Stimulated activated CD8-positive, alpha-beta memory T cell treated with anti-CD3 and anti-CD28 coated beads, Interleukin-7, amount 100 ng/mL, for 48 hours (primary cell): ENCODE results near the gene CYP11A1.
A peak's percentile ranks its signal among the peaks of the same experiment; 100 is the strongest.
"Not testable (repeated sequence)": the region's sequence is repeated elsewhere in the genome, so short reads cannot be mapped to it uniquely, and the experiment has no call there.

ENCODE experiments used
- DNase-seq, 2 donors: peaks; one replicate each; pipeline ENCODE4 v3.0.0-alpha.2; 2020; ENCODE audit warnings: low read depth in 1 of 2; ENCODE audit errors: extremely low read depth in 1 of 2

The CYP11A1 gene

DNA sequence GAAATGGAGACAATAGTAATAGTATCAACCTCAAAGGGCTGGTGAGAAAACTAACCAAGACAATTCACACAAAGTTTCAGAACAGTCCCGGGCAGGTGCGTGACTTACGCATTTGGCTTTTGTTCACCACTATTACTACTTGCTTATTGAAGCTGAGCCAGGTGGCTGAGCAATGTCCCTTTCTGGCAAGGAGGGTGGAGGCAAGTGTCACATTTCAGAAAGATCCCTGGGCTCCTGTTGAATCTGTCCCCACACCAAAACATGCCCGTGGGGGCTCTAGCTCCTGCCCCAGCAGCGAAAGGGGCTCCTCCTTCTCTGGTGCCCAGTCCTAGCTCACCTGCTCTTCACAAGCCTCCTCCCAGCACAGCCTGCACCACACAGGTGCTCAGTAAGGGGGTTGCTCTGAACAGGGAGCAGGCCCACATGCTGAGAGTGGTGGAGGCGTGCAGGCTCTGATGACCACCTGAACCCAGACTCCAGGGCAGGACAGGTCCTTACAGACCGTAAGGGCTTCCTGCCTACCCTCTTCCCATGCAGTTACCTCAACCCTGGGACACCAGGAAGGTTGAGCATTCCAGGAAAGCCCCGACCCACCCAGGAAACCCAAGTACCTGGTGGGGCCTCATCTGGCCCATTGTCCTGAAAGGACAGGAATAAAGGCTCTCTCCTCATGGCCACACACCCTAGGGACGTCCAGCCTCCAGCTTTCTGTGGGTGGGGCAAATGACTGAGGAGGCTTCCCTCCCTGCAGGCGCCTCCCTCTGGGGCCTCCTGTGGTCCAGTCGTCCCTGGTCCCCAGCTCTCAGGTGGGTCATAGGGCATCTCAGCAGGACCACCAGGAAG is 33.7 kb upstream of the CYP11A1 start:
- DNase-seq = peak in 1 of 2 donors; percentile 66

DNA sequence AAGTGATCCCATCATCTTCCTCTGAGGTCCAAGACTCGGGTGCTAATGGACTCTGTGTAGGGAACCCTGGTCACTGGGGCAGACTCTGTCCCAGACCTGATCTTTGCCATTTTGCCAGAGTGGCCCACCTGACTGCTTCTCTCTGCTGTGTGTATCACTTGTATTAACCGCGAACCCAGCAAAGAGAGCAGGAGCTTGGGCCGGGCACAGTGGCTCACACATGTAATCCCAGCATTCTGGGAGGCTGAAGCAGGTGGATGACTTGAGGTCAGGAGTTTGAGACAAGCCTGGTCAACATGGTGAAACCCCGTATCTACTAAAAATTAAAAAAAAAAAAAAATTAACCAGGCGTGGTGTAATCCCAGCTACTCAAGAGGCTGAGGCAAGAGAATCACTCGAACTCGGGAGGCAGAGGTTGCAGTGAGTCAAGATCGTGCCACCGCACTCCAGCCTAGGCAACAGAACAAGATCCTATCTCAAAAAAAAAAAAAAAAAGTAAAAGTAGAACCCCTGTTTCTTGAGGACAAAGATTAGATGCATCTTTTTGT is 32.9 kb upstream of the CYP11A1 start:
- DNase-seq = no peak

- DNase-seq = peak in 1 of 2 donors; percentile 74
Measured at GRCh38 chr15:74399511-74400312, 32.3 kb upstream of the CYP11A1 start.

GRCh38 chr15:74399100-74399499 is 31.7 kb upstream of the CYP11A1 start:
- DNase-seq = no peak

DNA sequence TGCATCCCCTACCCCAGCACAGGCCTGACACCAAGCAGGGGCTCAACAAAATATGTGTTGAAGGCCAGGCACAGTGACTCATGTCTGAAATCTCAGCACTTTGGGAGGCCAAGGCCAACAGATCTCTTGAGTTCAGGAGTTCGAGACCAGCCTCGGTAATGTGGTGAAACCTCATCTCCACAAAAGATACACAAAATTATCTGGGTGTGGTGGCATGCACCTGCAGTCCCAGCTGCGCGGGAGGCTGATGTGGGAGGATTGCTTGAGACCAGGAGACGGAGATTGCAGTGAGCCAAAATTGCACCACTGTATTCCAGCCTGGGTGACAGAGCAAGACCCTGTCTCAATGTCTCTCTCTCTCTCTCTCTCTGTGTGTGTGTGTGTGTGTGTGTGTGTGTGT is 30.7 kb upstream of the CYP11A1 start:
- DNase-seq = no peak

- DNase-seq = no peak
Measured at GRCh38 chr15:74397239-74398068, 30.0 kb upstream of the CYP11A1 start.

GRCh38 chr15:74396445-74397238 is 29.2 kb upstream of the CYP11A1 start:
- DNase-seq = peak in 1 of 2 donors; percentile 77

- no peak for DNase-seq
Measured at GRCh38 chr15:74396146-74396438, 28.6 kb upstream of the CYP11A1 start.

DNA sequence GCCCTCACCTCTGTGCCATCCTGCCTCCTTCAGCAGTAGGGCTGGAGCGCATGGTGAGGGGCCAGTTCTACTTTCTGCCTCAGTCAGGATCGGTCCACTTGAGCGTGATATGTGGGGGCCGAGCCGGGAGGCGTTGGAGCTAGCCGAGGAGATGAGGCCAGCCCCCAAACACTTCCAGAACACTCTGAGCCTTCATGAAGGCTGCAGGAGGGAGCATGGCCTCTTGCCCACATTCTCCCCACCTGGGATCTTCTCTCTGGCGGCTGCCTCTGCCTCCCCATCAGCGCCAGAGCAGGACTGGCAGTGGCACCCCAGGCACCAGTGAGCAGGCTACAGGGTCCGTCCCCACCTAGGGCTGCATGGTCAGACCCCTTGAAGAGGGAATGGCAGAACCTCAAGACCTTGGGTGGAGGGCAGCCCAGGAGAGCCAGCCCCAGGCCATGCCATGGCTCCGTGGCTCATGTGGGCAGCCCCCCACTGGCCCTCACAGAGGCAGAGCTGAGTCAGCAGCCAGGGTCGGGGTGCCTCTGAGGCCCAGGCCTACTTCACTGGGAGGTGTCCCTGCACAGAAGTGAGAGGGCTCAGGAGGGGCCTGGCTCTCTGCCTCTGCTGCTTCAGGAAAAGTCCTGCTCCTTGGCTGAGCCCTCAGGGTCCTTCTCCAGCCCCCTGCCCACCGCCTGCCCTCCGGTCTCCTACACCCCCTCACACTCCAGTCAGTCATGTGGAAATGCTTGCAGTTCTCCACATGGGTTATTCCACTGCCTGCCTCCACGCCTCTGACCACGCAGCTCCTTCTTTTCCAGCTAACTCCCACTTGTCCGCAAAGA is 28.1 kb upstream of the CYP11A1 start:
- no peak for DNase-seq

GRCh38 chr15:74394090-74394846 is 26.8 kb upstream of the CYP11A1 start:
- DNase-seq = no peak

DNA sequence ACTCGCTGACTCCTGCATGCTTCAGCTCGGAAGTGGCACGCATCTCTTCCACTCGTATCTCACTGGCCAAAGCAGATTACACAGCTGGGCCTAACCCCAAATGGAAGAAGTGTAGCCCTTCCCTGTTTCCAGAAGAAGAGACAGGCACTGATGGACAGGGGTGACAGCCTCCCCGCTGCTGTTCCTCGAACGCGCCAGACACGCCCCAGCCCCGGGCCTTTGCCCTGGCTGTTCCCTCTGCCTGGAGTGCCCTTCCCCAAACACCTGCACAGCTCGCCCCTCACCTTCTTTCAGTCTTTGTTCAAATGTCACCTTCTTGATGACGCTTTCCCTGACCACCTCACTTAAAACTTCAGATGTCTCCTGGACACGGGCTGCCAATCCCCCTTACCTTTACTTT is 26.0 kb upstream of the CYP11A1 start:
- no peak for DNase-seq

GRCh38 chr15:74392902-74393301 is 25.5 kb upstream of the CYP11A1 start:
- no peak for DNase-seq

GRCh38 chr15:74392451-74392830 is 25.0 kb upstream of the CYP11A1 start:
- DNase-seq = no peak

DNA sequence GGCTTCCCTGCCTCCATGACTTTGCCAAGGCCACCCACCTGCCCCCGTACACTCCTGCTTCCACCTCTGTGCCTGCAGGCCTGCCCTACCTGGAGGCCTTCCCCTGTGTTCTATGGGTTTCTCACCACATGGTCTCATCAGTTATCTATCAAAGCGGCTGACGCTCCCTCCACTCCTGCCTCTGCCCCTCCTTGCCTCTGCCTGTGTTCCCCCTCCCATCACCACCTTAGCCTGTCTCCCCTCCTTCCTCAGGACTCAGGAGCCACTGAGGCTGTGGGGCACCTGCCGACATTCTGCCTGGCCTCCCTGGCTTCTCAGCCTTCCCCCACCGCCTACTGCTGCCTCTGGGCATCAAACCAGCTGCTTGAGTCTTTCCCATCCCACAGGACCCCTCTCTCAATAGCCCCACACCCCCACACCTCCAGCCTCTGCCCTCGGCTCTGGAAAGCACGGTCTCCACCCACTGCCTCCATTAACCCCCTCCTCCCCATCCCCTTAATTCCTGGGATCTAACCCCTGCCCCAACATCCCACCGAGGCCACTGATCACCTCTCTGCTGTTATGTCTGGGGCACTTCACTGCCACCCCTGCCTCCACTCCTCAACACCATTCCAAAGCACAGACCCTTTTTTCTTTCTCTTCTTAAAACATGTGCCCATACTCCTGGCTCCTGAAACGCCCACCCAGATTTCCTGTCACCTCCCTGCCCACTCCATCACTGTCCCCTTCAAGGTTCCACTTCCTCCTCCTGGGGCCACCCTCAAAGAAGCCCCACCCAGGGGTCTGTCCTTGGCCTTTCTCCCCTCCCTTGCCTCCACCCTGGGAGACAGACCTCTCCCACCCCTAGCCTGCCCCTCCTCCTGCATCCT is 24.4 kb upstream of the CYP11A1 start:
- no peak for DNase-seq

DNA sequence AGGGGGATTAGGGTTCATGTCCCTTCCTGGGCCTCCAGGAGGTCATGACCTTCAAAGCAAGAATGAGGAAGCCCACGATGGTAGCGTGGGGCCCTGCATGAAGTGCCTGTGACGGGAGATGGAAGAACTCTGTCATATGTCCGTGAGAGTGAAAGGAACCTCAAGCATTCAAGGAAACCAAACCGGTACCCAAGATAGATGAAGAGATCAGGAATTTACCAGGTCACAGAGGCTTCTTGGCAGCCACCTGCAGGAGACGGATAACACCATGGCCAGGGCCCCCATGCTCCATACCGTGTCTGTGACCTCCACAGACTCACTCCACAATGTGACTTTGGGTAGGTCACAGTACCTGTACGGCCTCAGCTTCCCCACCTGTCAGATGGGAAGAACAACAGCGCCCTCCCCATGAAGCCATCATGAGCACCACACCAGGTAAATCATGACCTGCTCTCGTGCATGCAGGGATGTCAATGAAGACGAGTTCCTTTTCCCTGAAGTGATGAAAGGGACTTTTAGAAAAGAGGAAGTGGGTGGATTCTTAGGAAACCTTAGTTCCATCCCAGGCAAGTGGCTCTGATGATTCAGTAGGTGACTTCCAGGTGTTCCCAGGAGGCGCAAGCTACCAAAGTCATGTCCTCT is 23.3 kb upstream of the CYP11A1 start:
- no peak for DNase-seq

DNA sequence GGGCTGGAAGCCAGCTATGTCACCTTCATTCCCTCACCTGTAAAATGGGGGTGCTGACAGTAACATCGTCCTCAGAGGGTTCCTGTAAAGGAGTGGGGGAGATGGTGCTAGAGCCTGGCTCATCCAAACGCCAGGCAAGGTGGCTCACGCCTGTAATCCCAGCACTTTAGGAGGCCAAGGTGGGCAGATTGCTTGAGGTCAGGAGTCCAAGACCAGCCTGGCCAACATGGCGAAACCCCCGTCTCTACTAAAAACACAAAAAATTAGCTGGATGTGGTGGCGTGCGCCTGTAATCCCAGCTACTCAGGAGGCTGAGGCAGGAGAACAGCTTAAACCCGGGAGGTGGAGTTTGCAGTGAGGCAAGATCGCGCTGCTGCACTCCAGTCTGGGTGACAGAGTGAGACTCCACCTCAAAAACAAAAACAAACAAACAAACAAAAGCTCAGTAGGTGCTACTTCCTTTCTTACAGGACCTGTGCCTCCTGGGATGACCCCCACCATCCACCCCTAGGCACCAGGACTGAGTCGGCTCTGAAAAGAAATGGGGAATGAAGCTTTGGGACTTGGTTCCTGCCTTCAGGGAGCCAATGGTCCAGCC is 22.7 kb upstream of the CYP11A1 start:
- not testable (repeated sequence) for DNase-seq
